D721Med (cell line): Measurements from ENCODE around the gene PNMT.

Experiments
- DNase-seq: peaks from one replicate; pipeline ENCODE4 v3.0.0; 2011; ENCODE audit warnings: low spot score; ENCODE audit not compliant: insufficient read length
- FAIRE-seq: peaks from 2 replicates; lab custom pipeline; 2011; peaks lifted over from hg19 to GRCh38; lab: Jason Lieb, UNC
- CTCF ChIP-seq: IDR thresholded peaks from 2 replicates; pipeline ENCODE4 v1.5.1; 2012; ENCODE audit warnings: mild to moderate bottlenecking, control low read depth; ENCODE audit not compliant: insufficient read depth; ENCODE audit errors: missing control alignments

The PNMT gene

GRCh38 chr17:39639566-39640458 is 28.4 kb upstream of the PNMT start:
- DNase-seq (no peak), FAIRE-seq (no peak)
- no peak for TF ChIP-seq CTCF

GRCh38 chr17:39640591-39641031 is 27.6 kb upstream of the PNMT start:
- no peak for FAIRE-seq
- no peak for TF ChIP-seq CTCF
- no peak for DNase-seq

- FAIRE-seq (no peak), DNase-seq (no peak)
- TF ChIP-seq CTCF = no peak
These were observed 27.2 kb upstream of the PNMT start for GRCh38 chr17:39641097-39641496.

GRCh38 chr17:39641883-39642282 is 26.4 kb upstream of the PNMT start:
- DNase-seq = no peak
- FAIRE-seq = no peak
- no peak for TF ChIP-seq CTCF

- DNase-seq = no peak
- FAIRE-seq = no peak
- TF ChIP-seq CTCF = no peak
These were observed 25.8 kb upstream of the PNMT start for GRCh38 chr17:39642291-39643074.

- TF ChIP-seq CTCF = no peak
- DNase-seq (no peak), FAIRE-seq (no peak)
These were observed 25.0 kb upstream of the PNMT start for GRCh38 chr17:39643271-39643670.
